ENCODE results near the gene HSBP1L1. TPM values are rescaled to one million over a fixed set of nuclear protein-coding genes. Genes with fewer than 3 reads are reported as not detected.

The HSBP1L1 gene
- total and polyA plus RNA-seq, 2 donors (not counting 3 experiments of a cell fraction or from before 2014, with no cell fraction given), result 5.2 to 7.1 TPM

- no peak overlapping the region for H3K9ac ChIP-seq (replicated peaks; ENCODE audit: extremely low read depth, insufficient read depth, low read length)
Measured at GRCh38 chr18:79947881-79948610, 16.4 kb upstream of the HSBP1L1 start.

More at GRCh38 chr18:79947881-79948610, 16.4 kb upstream of the HSBP1L1 start:
- peaks cover 28% of the 10 kb centered on the region for H3K79me2 ChIP-seq (ENCODE audit: control insufficient read depth, insufficient read depth, low read length)
- H3K9me3 ChIP-seq (replicated peaks; ENCODE audit: control insufficient read depth, insufficient read depth, low read length), result no peaks in the 10 kb centered on the region
- intact Hi-C loops (cut with micrococcal nuclease) (no loop called here), dilution Hi-C loops (cut with MboI; ENCODE audit: extremely low pct_ligation_motif_present, low sequenced_read_pairs) (no loop called here)
- no peaks in the 10 kb centered on the region for H3K27me3 ChIP-seq (ENCODE audit: control insufficient read depth in 2 of 2, insufficient read depth in 2 of 2, low read length in 2 of 2)
- no peak overlapping the region for H3K4me2 ChIP-seq (ENCODE audit: insufficient read depth, low read length)
- H3K27ac ChIP-seq (ENCODE audit: insufficient read depth, low read depth, low read length), result no peak overlapping the region
- peaks cover 0 to 2% of the 10 kb centered on the region in 2 experiments for H3K36me3 ChIP-seq (ENCODE audit: control insufficient read depth in 2 of 2, extremely low read depth in 1 of 2, insufficient read depth in 2 of 2, low read length in 2 of 2)
- peaks cover 5% of the 10 kb centered on the region for H3K4me1 ChIP-seq (ENCODE audit: control insufficient read depth, extremely low read depth, insufficient read depth, low read length)
- POLR2A ChIA-PET, result no interaction called here
- H3K4me3 ChIP-seq (replicated peaks in 1 of 3; ENCODE audit: insufficient read depth in 1 of 3, low read depth in 1 of 3, low read length in 3 of 3), result no peak overlapping the region
- DNase-seq (ENCODE audit: low read depth, low spot score) (no peak), FAIRE-seq (no peak)
- TF ChIP-seq MYC (IDR thresholded peaks at IDR 0.05; ENCODE audit: low read depth, low read length) (no peak), FOS (IDR thresholded peaks at IDR 0.05; ENCODE audit: borderline replicate concordance, insufficient read depth, low read length) (no peak), POLR2A (IDR thresholded peaks at IDR 0.05; ENCODE audit: low read depth, low read length) (no peak), MAX (IDR thresholded peaks at IDR 0.05; ENCODE audit: insufficient read depth, insufficient read length) (no peak), GATA2 (IDR thresholded peaks at IDR 0.05; ENCODE audit: insufficient read depth, insufficient read length, low read depth, low read length) (no peak), EZH2 (IDR thresholded peaks at IDR 0.05; ENCODE audit: borderline replicate concordance, low read depth, low read length, severe bottlenecking) (no peak), CTCF (IDR thresholded peaks at IDR 0.05; ENCODE audit: extremely low read depth in 1 of 2, insufficient read depth in 1 of 2, low read depth in 1 of 2, low read length in 2 of 2) (no peak), POLR2AphosphoS5 (IDR thresholded peaks at IDR 0.05; ENCODE audit: insufficient read depth, low read depth, low read length) (no peak), JUN (IDR thresholded peaks at IDR 0.05; ENCODE audit: borderline replicate concordance, insufficient read depth, insufficient read length, low read depth) (no peak)
- no peaks in the 10 kb centered on the region for H3K9me1 ChIP-seq (replicated peaks; ENCODE audit: control insufficient read depth, extremely low read depth, insufficient read depth, low read length)
- CTCF ChIA-PET, result no interaction called here
- BruUV-seq (replicated peaks), result no TSS peak
- no peaks in the 10 kb centered on the region for H4K20me1 ChIP-seq (replicated peaks; ENCODE audit: control insufficient read depth, extremely low read depth, insufficient read depth, low read length)
- no peak overlapping the region for H2AFZ ChIP-seq (ENCODE audit: low read depth, low read length)
